GM21447 (cell line): ENCODE data around the gene CDIPT.

ENCODE experiments used
- ATAC-seq: cut with Tn5 transposase; IDR thresholded peaks from one replicate; pipeline ENCODE4 v1.9.1; 2021; ENCODE audit not compliant: unreplicated experiment

Gene CDIPT

GRCh38 chr16:29860218-29860617 is 2.8 kb downstream of the CDIPT start:
- ATAC-seq, result no peak

DNA sequence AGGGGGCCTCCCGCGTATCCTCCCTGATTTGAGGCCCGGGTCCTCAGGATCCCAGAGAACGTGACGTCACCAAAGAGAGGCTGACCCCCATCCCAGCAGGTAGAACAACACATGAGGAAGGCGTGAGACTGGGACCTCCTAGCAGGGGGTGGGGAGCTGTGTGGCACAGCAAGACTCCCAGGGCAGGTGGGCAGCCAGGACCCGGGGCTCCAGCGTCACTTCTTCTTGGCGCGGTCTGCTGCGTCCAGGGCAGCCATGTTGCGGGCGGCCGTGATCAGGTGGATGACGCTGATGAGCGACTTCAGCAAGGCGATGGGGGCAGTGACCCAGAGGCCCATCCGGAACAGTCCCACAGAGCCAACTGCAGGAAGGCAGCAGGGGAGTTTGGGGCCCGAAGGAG is 4.1 kb downstream of the CDIPT start:
- no peak for ATAC-seq

GRCh38 chr16:29858149-29858849 is 4.7 kb downstream of the CDIPT start:
- no peak for ATAC-seq

GRCh38 chr16:29857133-29857760 is 5.8 kb downstream of the CDIPT start:
- no peak for ATAC-seq

DNA sequence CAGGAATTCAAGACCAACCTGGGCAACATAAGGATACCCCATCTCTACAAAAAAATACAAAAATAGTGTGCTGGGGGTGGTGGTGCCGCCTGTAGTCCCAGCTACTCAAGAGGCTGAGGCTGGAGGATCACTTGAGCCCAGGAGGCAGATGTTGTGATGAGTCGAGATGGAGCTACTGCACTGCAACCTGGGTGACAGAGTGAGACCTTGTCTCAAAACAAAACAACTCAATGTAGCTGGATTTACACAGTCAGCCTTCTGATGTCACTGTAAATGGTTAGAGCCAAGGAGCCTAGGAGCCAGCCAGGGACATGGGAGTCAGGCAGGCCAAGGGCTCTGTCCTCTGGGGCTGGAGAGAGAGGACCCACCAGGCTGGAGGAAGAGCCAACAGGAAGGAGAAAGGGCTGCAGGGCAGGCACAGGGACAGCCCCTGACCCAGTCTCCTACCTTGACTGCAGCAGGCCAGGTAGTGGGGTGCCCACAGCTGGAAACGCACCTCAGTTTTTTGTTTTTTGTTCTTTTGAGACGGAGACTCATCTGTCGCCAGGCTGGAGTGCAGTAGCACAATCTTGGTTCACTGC is 8.4 kb downstream of the CDIPT start:
- no peak for ATAC-seq

DNA sequence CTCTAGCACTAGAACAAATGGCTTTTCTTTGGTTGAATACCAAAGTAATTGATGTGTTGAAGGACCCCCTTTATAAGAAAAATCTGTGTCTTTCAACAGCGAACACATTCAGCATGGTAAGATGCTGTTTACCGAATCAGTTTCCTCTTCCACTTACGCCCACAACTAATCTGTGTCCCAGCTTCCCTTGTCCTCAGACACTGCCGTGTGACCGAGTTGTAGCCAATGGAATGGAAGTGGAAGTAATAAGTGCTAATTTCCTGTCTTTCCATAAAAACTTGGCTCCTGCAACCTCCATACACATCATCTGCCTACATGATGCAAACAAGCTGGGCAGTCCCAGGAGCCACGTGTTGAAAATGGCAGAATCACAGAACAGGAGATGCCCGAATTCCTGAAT is 10.4 kb downstream of the CDIPT start:
- ATAC-seq, result no peak

DNA sequence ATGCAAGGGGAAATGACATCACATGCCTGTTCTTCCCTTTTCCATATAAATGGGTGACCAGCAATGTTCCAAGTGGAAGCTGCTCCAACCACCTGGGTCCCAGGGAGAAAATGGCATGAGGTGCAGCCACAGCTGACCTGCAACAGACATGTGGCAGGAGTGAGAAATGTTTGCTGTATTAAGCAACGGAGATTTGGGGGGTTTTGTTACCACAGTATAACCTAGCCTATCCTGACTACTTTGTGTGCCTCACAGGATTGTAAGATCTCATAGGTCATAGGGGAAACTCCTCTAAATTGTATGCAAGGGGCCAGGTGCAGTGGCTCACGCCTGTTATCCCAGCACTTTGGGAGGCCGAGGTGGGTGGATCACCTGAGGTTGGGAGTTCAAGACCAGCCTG is 12.0 kb downstream of the CDIPT start:
- no peak for ATAC-seq

- no peak for ATAC-seq
Measured at GRCh38 chr16:29849505-29849904, 13.5 kb downstream of the CDIPT start.

DNA sequence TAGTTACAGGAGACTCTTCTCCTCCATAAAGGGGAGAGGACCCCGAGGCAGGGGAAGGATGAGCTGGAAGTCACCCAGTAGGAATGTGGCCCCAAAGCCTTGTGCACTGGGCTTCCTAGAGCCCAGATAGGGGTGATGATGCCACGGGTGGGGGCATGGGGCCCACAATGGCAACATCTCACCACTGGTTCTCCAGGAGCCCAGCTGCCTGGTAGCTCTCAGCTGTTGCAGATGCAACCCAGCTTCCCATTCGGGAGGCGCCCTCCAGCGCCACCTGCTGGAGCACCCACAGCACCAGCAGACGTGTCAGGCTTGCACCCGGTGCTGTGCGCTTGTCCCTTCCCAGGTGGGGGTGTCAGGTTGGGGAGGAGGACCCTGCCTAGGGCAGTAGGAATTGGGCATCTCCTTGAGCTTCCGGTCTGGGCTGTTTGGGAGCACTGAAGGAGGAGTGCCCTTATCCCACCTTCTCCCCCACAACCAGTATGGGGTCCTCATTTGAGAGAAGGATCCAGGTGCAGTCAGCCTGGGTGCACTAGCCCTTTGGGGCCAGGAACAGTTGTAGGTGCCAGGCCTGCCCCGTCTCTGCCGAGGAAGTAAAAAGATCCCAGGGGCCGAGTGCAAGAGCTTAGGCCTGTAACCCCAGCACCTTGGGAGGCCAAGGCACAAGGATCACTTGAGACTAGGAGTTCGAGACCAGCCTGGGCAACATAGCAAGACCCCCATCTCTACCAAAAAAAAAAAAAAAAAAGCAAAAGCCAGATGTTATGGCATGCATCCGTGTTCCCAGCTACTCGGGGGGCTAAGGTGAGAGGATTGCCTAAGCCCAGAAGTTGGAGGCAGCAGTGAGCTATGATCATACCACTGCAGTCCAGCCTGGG is 14.4 kb downstream of the CDIPT start:
- no peak for ATAC-seq

DNA sequence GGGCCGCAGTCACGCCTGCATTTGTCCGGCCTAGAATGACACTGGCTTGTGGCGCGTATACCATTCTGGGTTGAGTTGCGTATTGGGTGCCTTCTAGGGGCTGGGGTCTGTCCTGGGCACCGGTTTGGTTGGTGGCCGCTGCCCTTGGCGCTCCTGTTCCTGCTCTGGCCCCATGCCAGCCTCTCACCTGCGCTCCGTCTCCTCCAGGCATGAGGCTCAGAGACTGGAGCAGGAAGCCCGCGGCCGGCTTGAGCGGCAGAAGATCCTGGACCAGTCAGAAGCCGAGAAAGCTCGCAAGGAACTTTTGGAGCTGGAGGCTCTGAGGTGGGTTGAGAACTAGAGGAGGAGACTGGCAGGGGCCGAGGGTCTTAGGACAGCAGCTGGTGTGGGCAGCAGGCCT is 17.4 kb downstream of the CDIPT start:
- ATAC-seq, result no peak

DNA sequence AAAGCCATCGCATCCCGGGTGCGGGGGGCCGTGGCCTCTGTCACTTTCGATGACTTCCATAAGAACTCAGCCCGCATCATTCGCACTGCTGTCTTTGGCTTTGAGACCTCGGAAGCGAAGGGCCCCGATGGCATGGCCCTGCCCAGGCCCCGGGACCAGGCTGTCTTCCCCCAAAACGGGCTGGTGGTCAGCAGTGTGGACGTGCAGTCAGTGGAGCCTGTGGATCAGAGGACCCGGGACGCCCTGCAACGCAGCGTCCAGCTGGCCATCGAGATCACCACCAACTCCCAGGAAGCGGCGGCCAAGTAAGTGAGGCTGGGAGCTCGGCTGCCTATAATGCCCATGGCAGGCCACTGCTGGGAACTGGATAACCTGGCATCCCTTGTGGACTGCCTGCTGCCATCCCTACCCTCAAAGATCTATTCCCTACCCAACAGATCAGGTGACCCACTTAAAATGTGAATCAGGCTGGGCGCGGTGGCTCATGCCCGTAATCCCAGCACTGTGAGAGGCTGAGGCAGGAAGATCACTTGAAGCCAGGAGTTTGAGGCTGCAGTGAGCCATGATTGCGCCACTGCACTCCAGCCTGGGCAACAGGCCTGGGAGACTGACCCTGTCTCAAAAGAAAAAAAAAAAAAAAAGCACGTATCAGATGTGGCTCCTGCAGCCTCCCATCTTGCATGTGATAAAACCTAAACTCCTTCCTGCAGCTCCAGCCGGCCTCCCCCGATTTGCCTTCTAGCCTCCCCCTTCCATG is 18.3 kb downstream of the CDIPT start:
- no peak for ATAC-seq

- ATAC-seq, result no peak
Measured at GRCh38 chr16:29843931-29844330, 19.1 kb downstream of the CDIPT start.

- ATAC-seq, result no peak
Measured at GRCh38 chr16:29842732-29843346, 20.2 kb downstream of the CDIPT start.

GRCh38 chr16:29841631-29842030 is 21.4 kb downstream of the CDIPT start:
- ATAC-seq, result no peak

GRCh38 chr16:29840240-29840639 is 22.8 kb downstream of the CDIPT start:
- ATAC-seq, result no peak

DNA sequence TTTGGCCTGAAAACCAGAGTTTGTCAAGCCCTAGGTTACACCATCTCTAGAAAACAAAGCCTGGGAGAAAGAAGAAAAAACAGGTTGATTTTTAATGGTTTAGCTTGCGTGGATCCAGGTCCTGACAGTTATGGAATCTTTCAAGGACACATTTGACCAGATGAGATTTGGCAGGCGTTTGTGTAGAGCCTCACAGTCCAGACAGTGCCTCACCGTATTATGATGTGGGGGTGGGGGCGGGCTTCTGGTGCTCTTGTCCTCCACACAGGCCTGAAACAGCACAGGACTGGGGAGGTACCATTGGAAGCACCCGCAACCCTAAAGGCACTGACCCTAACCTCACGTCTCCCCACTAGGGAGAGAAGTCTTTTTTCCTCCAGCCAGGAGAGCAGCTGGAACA is 23.2 kb downstream of the CDIPT start:
- ATAC-seq, result no peak

- no peak for ATAC-seq
Measured at GRCh38 chr16:29837841-29838240, 25.2 kb downstream of the CDIPT start.

DNA sequence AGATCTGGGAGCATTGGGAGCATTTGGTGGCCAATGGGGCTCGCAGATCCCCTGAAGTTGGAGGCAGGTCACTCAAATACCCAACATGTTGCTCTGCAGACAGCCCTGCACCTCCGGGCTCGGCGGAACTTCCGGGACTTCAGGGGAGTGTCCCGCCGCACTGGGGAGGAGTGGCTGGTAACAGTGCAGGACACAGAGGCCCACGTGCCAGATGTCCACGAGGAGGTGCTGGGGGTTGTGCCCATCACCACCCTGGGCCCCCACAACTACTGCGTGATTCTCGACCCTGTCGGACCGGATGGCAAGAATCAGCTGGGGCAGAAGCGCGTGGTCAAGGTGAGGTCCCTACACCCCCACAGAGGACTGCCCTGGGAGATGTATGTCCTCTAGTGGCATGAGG is 26.4 kb downstream of the CDIPT start:
- ATAC-seq, result no peak

DNA sequence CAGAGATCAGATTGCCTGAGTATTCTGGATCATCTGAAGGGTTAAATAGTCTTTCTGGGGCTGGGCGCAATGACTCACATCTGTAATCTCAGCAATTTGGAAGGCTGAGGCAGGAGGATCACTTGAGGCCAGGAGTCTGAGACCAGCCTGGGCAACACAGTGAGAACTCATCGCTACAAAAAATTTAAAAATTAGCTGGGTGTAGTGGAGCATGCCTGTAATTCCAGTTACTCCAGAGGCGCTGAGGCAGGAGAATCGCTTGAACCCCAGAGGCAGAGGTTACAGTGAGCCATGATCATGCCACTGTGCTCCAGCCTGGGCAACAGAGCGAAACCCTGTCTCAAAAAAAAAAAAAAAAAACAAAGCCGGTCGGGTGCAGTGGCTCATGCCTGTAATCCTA is 27.1 kb downstream of the CDIPT start:
- no peak for ATAC-seq

DNA sequence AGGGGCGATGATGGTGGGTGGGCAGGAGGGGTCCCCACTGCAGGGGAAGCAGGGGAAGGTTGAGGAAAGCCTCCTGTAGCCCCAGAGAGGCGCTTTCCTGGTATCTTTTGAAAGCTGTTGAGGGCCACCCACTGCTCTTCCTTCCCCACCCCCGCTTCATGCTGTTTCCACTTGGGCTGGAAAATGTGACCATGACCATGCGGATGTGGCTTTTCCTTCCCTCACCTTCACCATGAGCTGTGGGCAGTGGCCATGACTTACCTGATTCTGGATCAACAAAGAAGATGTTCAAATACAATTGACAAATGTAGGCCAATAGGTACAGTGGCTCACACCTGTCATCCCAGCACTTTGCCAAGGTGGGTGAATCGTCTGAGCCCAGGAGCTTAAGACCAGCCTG is 28.9 kb downstream of the CDIPT start:
- ATAC-seq, result no peak
